HCEC 1CT (cell line): ENCODE data around the gene PKNOX2.

Experiments used
- DNase-seq: peaks from one replicate; pipeline ENCODE4 v3.0.0-alpha.2; 2017

The PKNOX2 gene

DNA sequence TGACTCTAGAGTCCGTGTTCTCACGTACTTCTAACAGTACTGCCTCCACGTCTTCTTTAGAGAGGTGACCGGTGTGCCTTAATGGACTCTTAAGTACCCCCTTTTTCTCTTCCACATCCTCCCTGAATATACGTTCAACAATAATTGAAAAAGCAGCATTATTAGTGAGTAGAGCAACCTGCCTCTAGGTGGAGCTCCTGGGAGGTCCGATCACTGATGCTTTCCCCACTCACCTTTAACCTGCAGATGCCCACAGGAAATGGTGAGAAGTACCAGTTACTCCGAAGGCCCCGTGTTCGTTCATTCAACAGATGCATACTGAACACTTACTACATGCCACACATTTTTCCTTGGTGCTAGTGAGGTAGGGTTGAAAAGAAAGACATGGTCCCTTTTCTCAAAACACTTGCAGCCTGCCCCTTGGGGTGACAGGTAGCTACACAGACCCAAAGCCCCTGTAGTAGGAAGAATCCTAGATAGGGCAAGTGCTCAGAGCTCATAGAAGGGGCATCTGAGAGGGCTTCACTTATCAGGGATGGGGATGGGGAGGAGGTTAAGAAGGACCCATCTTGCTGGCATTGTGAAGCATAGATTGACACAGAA lies 258.8 kb downstream of the PKNOX2 start:
- no peak for DNase-seq

GRCh38 chr11:125425601-125426000 lies 261.1 kb downstream of the PKNOX2 start:
- DNase-seq, result no peak

GRCh38 chr11:125426818-125427528 lies 262.4 kb downstream of the PKNOX2 start:
- no peak for DNase-seq

GRCh38 chr11:125428486-125429173 lies 264.1 kb downstream of the PKNOX2 start:
- no peak for DNase-seq

DNA sequence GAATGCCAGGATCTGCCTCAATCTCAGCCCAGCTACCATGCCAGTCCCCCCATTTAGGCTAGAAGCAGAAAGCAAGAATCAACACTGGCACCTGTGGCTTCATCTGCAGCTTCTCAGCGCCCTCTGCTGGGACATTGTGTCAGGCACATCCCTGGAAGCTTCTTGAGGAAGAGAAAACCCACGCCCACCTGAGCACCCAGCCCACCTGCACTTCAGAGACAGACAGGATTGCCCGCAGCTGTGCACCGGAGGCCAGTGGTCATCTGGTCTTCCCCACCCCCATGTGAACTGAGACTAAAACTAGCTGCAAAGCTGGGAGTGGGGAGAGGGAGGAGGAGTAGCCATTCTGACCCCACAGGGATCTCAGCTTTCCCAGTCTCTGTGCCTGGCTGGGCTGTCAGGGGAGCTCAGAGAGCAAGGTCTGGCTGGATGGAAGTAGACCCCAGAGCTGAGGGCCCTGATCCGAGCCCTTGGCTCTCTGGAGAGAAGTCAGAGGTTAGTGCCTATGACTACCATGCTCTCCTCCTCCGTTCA lies 264.7 kb downstream of the PKNOX2 start:
- DNase-seq, result peak; percentile 25

- no peak for DNase-seq
Measured at GRCh38 chr11:125429807-125430678, 265.5 kb downstream of the PKNOX2 start.

DNA sequence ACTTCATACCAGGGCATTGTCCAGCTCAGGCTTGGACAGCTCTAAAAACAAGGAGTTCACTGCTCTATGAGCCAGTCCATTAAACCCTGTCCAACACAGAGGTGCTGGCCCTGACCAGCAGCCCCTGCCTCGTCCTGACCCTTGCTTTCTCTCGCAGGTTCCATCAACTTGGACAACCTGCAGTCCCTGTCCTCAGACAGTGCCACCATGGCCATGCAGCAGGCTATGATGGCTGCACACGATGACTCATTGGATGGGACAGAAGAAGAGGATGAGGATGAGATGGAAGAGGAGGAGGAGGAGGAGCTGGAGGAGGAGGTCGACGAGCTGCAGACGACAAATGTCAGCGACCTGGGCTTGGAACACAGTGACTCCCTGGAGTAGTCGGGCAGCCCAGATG lies 266.5 kb downstream of the PKNOX2 start:
- DNase-seq, result no peak

- DNase-seq, result no peak
Measured at GRCh38 chr11:125431481-125431880, 266.9 kb downstream of the PKNOX2 start.

GRCh38 chr11:125433454-125434121 lies 269.0 kb downstream of the PKNOX2 start:
- DNase-seq, result peak; percentile 59

GRCh38 chr11:125435461-125436238 lies 271.1 kb downstream of the PKNOX2 start:
- DNase-seq, result no peak

- DNase-seq, result no peak
Measured at GRCh38 chr11:125441648-125442410, 277.3 kb downstream of the PKNOX2 start.

GRCh38 chr11:125442946-125443345 lies 278.4 kb downstream of the PKNOX2 start:
- no peak for DNase-seq

DNA sequence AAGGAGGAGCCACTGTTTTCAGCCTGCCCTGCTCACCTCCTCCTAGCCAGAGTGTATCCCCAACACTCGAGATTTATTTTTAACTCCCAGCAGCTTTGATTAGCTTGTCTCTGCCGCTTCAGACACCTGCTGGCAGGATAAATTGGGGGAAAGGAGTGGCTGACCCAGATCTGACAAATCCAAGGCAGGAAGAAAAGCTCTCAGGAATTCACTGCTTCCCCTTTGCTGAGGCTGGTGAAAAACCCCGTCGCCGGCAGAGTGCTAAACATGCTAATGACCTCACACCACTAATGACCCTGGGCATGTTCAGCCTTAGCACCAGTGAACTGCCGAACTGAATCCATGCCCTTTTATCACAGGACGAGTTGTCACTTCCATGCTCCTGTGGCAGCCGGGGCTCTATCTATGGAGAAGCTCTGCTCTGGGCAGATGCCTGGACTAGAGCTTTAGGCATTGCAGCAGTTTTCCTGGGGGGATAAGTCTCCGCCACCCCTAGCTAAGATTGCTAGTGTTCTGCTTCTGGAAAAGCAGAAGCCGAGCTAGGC lies 279.3 kb downstream of the PKNOX2 start:
- DNase-seq, result no peak

DNA sequence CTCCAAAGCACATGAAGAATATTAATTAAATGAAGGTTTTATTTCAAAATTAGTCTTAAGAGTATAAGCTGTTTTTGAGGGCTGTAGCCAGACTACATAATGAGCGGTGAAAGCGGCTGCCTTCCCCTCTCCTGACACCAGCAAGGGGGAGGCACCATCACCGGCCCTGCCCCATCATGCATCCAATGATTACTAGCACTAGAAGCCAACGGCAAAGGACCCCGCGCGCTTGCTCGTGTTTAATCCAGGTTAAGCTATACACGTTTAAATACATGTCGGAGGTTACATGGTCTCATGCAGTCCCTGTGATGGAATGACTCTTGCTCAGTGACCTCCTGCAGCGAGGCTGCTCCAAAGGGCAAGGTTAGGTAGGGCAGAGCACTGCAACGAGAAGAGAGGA lies 281.2 kb downstream of the PKNOX2 start:
- no peak for DNase-seq

GRCh38 chr11:125446279-125446678 lies 281.7 kb downstream of the PKNOX2 start:
- no peak for DNase-seq

DNA sequence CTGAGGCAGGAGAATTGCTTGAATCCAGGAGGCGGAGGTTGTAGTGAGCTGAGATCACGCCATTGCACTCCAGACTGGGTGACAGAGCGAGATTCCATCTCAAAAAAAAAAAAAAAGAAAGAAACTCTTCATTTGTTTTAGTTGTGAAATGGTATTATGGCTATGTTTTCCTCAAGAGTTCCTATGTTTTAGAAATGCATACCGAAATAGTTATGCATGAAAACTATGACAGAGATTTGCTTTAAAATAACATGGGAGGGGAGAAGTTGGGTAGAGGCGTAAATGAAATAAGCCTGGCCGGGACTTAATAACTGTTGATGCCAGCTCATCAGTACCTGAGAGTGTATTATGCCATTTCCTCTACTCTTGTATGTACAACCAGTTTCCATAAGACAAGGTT lies 283.2 kb downstream of the PKNOX2 start:
- DNase-seq, result no peak

DNA sequence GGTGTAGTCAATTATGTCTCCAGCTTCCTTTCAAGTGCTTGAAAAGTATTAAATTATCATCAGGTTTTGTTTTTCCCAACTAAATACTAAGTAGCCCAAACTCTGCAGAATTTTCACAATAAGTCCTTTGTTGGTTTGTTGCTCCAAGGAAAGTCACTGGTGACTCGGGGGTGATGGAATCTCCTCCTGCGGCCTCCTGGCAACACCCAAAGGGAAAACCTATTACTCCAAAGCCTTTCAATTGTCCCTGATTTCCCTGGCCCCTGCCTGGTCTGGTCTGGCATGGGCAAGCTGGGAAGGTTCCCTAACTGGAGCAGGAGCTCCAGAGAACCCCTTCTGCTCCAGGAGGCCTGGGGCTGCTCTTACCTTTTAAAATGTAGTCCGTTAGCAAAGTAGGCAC lies 283.6 kb downstream of the PKNOX2 start:
- no peak for DNase-seq

GRCh38 chr11:125449565-125449964 lies 285.0 kb downstream of the PKNOX2 start:
- no peak for DNase-seq

DNA sequence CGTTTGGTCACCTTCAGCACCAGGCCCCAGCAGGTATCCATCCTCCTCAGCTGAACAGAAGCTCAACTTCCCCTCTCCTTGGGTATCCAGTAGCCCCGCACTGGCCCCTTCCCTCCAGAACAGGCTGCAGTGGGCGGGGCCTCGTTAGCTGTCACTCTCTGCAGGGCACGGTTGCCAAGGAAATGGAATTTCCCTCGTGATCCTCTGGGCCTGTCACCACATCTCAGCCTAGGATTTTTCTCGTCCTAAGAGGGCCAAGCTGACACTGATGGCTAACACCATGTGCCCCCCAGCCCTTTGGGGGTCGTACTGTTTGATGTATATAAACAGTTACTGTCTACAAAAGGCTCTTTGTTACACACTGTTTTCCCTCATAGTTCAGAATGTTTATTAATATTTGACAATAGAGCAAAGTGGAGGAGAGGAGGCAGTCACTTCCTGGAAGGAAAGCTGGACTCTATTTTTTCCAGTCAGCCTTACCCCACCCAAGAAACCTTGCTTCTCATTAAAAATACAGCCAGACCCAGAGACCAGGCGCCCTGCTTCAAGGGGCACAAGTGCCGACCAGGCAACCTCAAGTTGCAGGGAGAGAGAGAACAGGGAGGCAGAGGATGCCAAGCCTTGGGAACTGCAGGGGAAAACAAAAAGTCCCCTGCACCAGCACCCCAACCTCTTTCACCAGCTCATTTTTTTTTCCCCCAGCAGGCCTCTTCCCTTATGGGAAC lies 287.0 kb downstream of the PKNOX2 start:
- DNase-seq, result peak; percentile 21

DNA sequence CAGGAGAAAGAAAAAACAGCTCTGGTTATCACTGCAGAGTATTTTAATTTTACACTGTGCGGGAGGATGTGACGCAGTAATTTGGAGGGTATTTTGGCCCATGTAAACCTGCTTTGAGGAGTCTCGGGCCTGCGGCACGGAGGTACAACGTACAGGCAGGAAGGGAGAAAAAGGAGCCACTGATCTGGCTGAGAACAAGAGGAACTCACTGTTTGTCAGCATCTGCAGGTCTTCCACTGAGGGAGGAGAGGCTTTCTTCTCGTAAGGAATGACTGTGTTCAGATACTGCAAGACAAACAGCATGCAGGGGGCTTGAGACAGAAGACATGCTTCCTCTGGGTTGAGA lies 287.5 kb downstream of the PKNOX2 start:
- no peak for DNase-seq
